H9 (cell line): ENCODE data around the gene DLX1. TPM values are rescaled to one million over a fixed set of nuclear protein-coding genes. Genes with fewer than 3 reads are reported as not detected.
A peak's percentile ranks its signal among the peaks of the same experiment; 100 is the strongest.

Experiments
- DNase-seq: peaks from one replicate; pipeline ENCODE4 v3.0.0-alpha.2; 2017
- H2AFZ ChIP-seq: one replicate; pipeline ENCODE4 v1.6.1; 2013; ENCODE audit warnings: mild to moderate bottlenecking, low read length, control low read depth, moderate library complexity
- H2AK5ac ChIP-seq: 2 replicates; pipeline ENCODE4 v1.6.1; 2013; ENCODE audit warnings: low read length, control low read depth, mixed read lengths; ENCODE audit not compliant: insufficient read length
- H2BK120ac ChIP-seq: one replicate; pipeline ENCODE4 v1.6.1; 2013; ENCODE audit warnings: low read depth, mild to moderate bottlenecking, low read length, control low read depth, inconsistent platforms; ENCODE audit not compliant: poor library complexity, severe bottlenecking
- H2BK12ac ChIP-seq: 2 replicates; pipeline ENCODE4 v1.6.1; 2013; ENCODE audit warnings: low read length, control low read depth, mixed read lengths, low read depth; ENCODE audit not compliant: insufficient read length
- H2BK15ac ChIP-seq: 2 replicates; pipeline ENCODE4 v1.6.1; 2013; ENCODE audit warnings: low read depth, low read length, control low read depth
- H2BK20ac ChIP-seq: one replicate; pipeline ENCODE4 v1.6.1; 2013; ENCODE audit warnings: low read depth, mild to moderate bottlenecking, low read length, control low read depth, inconsistent platforms; ENCODE audit not compliant: poor library complexity, severe bottlenecking
- H2BK5ac ChIP-seq: 2 replicates; pipeline ENCODE4 v1.6.1; 2013; ENCODE audit warnings: low read length, control low read depth, mixed read lengths; ENCODE audit not compliant: insufficient read length
- H3K14ac ChIP-seq: 2 replicates; pipeline ENCODE4 v1.6.1; 2013; ENCODE audit warnings: low read length, control low read depth; ENCODE audit not compliant: insufficient read depth
- H3K18ac ChIP-seq: 2 replicates; pipeline ENCODE4 v1.6.1; 2013; ENCODE audit warnings: low read depth, mild to moderate bottlenecking, mixed read lengths, low read length, control low read depth; ENCODE audit not compliant: insufficient read length
- H3K23ac ChIP-seq: 2 replicates; pipeline ENCODE4 v1.6.1; 2013; ENCODE audit warnings: low read length, control low read depth, mixed read lengths, low read depth; ENCODE audit not compliant: insufficient read length
- H3K23me2 ChIP-seq: 2 replicates; pipeline ENCODE4 v1.6.1; 2013; ENCODE audit warnings: low read depth, mild to moderate bottlenecking, mixed read lengths, low read length, control low read depth; ENCODE audit not compliant: insufficient read length, poor library complexity, severe bottlenecking
- H3K27ac ChIP-seq: 2 replicates; pipeline ENCODE4 v1.5.1; 2013; ENCODE audit warnings: low read length, control low read depth, mixed read lengths, low read depth; ENCODE audit not compliant: insufficient read length
- H3K27me3 ChIP-seq: 2 replicates; pipeline ENCODE4 v1.6.1; 2013; ENCODE audit warnings: low read length, control low read depth, inconsistent platforms; ENCODE audit not compliant: insufficient read depth
- H3K4ac ChIP-seq: 2 replicates; pipeline ENCODE4 v1.6.1; 2013; ENCODE audit warnings: low read depth, mild to moderate bottlenecking, control low read depth, inconsistent platforms, low read length, moderate library complexity
- H3K4me1 ChIP-seq: 2 replicates; pipeline ENCODE4 v1.6.1; 2013; ENCODE audit warnings: low read length, control low read depth, inconsistent platforms; ENCODE audit not compliant: insufficient read depth
- H3K4me2 ChIP-seq: 2 replicates; pipeline ENCODE4 v1.6.1; 2013; ENCODE audit warnings: low read length, control low read depth, mixed read lengths; ENCODE audit not compliant: insufficient read length, insufficient read depth
- H3K56ac ChIP-seq: 2 replicates; pipeline ENCODE4 v1.6.1; 2013; ENCODE audit warnings: low read depth, mild to moderate bottlenecking, mixed read lengths, low read length, control low read depth; ENCODE audit not compliant: insufficient read length
- H3K79me1 ChIP-seq: 2 replicates; pipeline ENCODE4 v1.6.1; 2013; ENCODE audit warnings: low read depth, mild to moderate bottlenecking, moderate library complexity, low read length, control low read depth, inconsistent platforms; ENCODE audit not compliant: insufficient read depth, poor library complexity, severe bottlenecking
- H3K79me2 ChIP-seq: 2 replicates; pipeline ENCODE4 v1.6.1; 2013; ENCODE audit warnings: low read length, control low read depth, inconsistent platforms; ENCODE audit not compliant: insufficient read depth
- H3K9ac ChIP-seq: 2 replicates; pipeline ENCODE4 v1.6.1; 2013; ENCODE audit warnings: low read length, control low read depth, mixed read lengths; ENCODE audit not compliant: insufficient read length; ENCODE audit errors: extremely low read depth
- H3K9me3 ChIP-seq: one replicate; pipeline ENCODE4 v1.6.1; 2013; ENCODE audit warnings: low read depth, low read length, inconsistent platforms; ENCODE audit not compliant: control insufficient read depth
- H3T11ph ChIP-seq: one replicate; pipeline ENCODE4 v1.6.1; 2013; ENCODE audit warnings: mild to moderate bottlenecking, low read length, control low read depth, inconsistent platforms
- H4K20me1 ChIP-seq: one replicate; pipeline ENCODE4 v1.6.1; 2013; ENCODE audit not compliant: control insufficient read depth, insufficient read length, insufficient read depth
- H4K5ac ChIP-seq: 2 replicates; pipeline ENCODE4 v1.6.1; 2013; ENCODE audit warnings: low read depth, mild to moderate bottlenecking, mixed read lengths, low read length, control low read depth; ENCODE audit not compliant: insufficient read length
- H4K8ac ChIP-seq: replicated peaks from 2 replicates; pipeline ENCODE4 v1.6.1; 2013; ENCODE audit warnings: low read length, control low read depth, mixed read lengths, low read depth; ENCODE audit not compliant: insufficient read length
- H4K91ac ChIP-seq: 2 replicates; pipeline ENCODE4 v1.6.1; 2013; ENCODE audit warnings: low read depth, mild to moderate bottlenecking, moderate library complexity, mixed read lengths, low read length, control low read depth; ENCODE audit not compliant: insufficient read length
- H3K27ac Mint-ChIP-seq, 3 experiments: 2 replicates in 2 of 3; 3 replicates in 1 of 3; pipeline ENCODE4 v1.8.0; 2020 to 2021; ENCODE audit warnings: mixed read lengths in 3 of 3, mild to moderate bottlenecking in 1 of 3, moderate library complexity in 1 of 3
- H3K27me3 Mint-ChIP-seq: 2 replicates; pipeline ENCODE4 v1.8.0; 2021; ENCODE audit warnings: low read depth, mild to moderate bottlenecking, moderate library complexity, mixed read lengths
- H3K36me3 Mint-ChIP-seq, 3 experiments: 2 replicates in 2 of 3; 3 replicates in 1 of 3; pipeline ENCODE4 v1.8.0; 2020 to 2021; ENCODE audit warnings: low read depth in 3 of 3, mixed read lengths in 3 of 3; ENCODE audit not compliant: insufficient read depth in 1 of 3
- H3K4me1 Mint-ChIP-seq, 2 experiments: 2 replicates each; pipeline ENCODE4 v1.8.0; 2020; ENCODE audit warnings: mixed read lengths in 2 of 2
- H3K4me3 Mint-ChIP-seq, 2 experiments: 2 replicates in 1 of 2; 3 replicates in 1 of 2; pipeline ENCODE4 v1.8.0; 2020 to 2021; ENCODE audit warnings: mild to moderate bottlenecking in 2 of 2, mixed read lengths in 2 of 2, moderate library complexity in 1 of 2
- H3K9me3 Mint-ChIP-seq, 2 experiments: 2 replicates in 1 of 2; 3 replicates in 1 of 2; pipeline ENCODE4 v1.8.0; 2020; ENCODE audit warnings: mild to moderate bottlenecking in 2 of 2, mixed read lengths in 2 of 2, moderate library complexity in 1 of 2
- WGBS: extraction: QIAGEN DNeasy Blood & Tissue Kit; methylation state at CpG from one replicate; pipeline ENCODE4 v1.1.7; 2013; ENCODE audit warnings: missing lambda C conversion rate, low lambda C conversion rate, mixed read lengths; ENCODE audit not compliant: insufficient read length; ENCODE audit errors: extremely low coverage; 5-methylcytosine and 5-hydroxymethylcytosine counted together
- total RNA-seq: library from RNA; stranded (reverse); gene quantifications from 2 replicates; pipeline ENCODE4 v1.2.1, GENCODE V29; 2021
- TF ChIP-seq, protein P1 (sequence below): fragments of 200-600 bp; sonication (generic); conservative IDR thresholded peaks from 3 replicates; pipeline ENCODE4 v1.8.0; 2021; ENCODE audit warnings: antibody characterized with exemption, mild to moderate bottlenecking

DLX1 gene
- total RNA-seq, 1 experiment from 2014 or later, result not detected

DNA sequence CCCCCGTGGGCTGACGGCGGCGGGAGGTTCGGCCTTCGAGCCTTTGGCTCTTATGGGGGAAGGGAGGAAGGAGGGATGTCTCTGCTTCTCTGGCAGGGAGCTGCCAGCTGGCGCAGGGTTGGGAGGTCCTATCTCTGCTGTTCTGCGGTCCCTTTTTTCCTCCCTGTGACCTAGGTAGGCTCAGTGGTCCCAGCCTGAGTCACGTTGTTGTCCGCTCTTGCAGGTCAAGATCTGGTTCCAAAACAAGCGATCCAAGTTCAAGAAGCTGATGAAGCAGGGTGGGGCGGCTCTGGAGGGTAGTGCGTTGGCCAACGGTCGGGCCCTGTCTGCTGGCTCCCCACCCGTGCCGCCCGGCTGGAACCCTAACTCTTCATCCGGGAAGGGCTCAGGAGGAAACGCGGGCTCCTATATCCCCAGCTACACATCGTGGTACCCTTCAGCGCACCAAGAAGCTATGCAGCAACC is 2.5 kb downstream of the DLX1 start:
- Mint-ChIP-seq H3K27me3 (peaks cover 100% of the 10 kb centered on the region), H3K4me3 (peak overlapping the region; percentile 43 to 95; a peak in 4 of 5 replicates), H3K9me3 (peaks cover 4 to 19% of the 10 kb centered on the region in 2 experiments; a peak in 4 of 5 replicates), H3K36me3 (no peaks in the 10 kb centered on the region; a peak in 3 of 7 replicates), H3K4me1 (peaks cover 37 to 64% of the 10 kb centered on the region in 2 experiments), H3K27ac (no peak overlapping the region)
- no peak overlapping the region for H2BK120ac ChIP-seq
- H3K23ac ChIP-seq, result no peak overlapping the region
- peak; percentile 64 for DNase-seq
- no CpG with 5 or more reads among the region's 23 CpGs for WGBS
- peaks cover 89% of the 10 kb centered on the region for H3K27me3 ChIP-seq
- no peak overlapping the region for H3T11ph ChIP-seq
- no peak overlapping the region for H3K56ac ChIP-seq
- H4K91ac ChIP-seq, result no peak overlapping the region
- H2BK5ac ChIP-seq, result no peak overlapping the region
- no peak overlapping the region for H3K14ac ChIP-seq
- no peak overlapping the region for H3K4ac ChIP-seq
- peaks cover 16% of the 10 kb centered on the region for H3K23me2 ChIP-seq
- H3K79me1 ChIP-seq, result no peaks in the 10 kb centered on the region
- H2BK15ac ChIP-seq, result no peak overlapping the region; the same call in 1 of the 2 replicates
- H4K8ac ChIP-seq, result no peak overlapping the region
- no peaks in the 10 kb centered on the region for H4K20me1 ChIP-seq
- peaks cover 2% of the 10 kb centered on the region; the same call in 1 of the 2 replicates for H3K4me1 ChIP-seq
- H3K18ac ChIP-seq, result no peak overlapping the region
- H3K4me2 ChIP-seq, result peak overlapping the region; percentile 57
- H2AFZ ChIP-seq, result no peak overlapping the region
- H3K9me3 ChIP-seq, result no peaks in the 10 kb centered on the region
- TF ChIP-seq, protein P1, sequence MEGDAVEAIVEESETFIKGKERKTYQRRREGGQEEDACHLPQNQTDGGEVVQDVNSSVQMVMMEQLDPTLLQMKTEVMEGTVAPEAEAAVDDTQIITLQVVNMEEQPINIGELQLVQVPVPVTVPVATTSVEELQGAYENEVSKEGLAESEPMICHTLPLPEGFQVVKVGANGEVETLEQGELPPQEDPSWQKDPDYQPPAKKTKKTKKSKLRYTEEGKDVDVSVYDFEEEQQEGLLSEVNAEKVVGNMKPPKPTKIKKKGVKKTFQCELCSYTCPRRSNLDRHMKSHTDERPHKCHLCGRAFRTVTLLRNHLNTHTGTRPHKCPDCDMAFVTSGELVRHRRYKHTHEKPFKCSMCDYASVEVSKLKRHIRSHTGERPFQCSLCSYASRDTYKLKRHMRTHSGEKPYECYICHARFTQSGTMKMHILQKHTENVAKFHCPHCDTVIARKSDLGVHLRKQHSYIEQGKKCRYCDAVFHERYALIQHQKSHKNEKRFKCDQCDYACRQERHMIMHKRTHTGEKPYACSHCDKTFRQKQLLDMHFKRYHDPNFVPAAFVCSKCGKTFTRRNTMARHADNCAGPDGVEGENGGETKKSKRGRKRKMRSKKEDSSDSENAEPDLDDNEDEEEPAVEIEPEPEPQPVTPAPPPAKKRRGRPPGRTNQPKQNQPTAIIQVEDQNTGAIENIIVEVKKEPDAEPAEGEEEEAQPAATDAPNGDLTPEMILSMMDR, result no peak
- no peak overlapping the region for H3K9ac ChIP-seq
- no peaks in the 10 kb centered on the region for H3K79me2 ChIP-seq
- H2BK20ac ChIP-seq, result no peak overlapping the region
- no peak overlapping the region for H2BK12ac ChIP-seq
- H3K27ac ChIP-seq, result no peak overlapping the region
- H4K5ac ChIP-seq, result no peak overlapping the region
- H2AK5ac ChIP-seq, result no peak overlapping the region
